ENCODE measurements around the gene CACYBP.
A peak's percentile ranks its signal among the peaks of the same experiment; 100 is the strongest.

Gene CACYBP

DNA sequence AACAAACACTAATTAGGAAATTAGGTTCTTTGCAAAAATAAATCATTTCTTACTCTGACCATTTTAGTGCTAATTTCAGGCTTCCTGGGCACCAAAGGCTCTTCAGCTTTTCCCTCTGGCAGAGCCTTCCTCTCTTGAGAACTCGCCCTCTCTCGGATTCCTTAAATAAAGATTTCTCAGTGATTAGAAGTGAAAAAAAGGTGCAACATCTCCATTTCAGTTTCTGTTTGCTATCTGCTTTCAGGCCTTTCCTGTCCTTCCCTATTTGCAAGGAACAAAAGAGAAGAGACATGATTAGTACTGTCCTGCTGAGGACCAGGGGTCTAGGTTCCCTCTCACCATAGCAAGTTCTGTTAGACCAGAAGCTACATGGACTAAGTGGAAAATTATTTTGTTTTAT lies 27.8 kb upstream of the CACYBP start:
- H3K4me1 ChIP-seq (ENCODE audit: control insufficient read depth, insufficient read depth, low read length, poor library complexity, severe bottlenecking) = peaks cover 37% of the 10 kb centered on the region
- H3K9me3 ChIP-seq (ENCODE audit: control insufficient read depth, low read length) = no peaks in the 10 kb centered on the region
- H3K36me3 ChIP-seq (ENCODE audit: control insufficient read depth, insufficient read depth, low read length) = peaks cover 15% of the 10 kb centered on the region
- no peak overlapping the region for H3K4me3 ChIP-seq (ENCODE audit: insufficient read depth, low read depth, low read length, poor library complexity, severe bottlenecking)
- DNase-seq = no peak
- H3K27ac ChIP-seq (ENCODE audit: insufficient read depth, low read length, poor library complexity, severe bottlenecking) = no peak overlapping the region
- no peaks in the 10 kb centered on the region for H3K27me3 ChIP-seq (replicated peaks; ENCODE audit: control insufficient read depth, insufficient read depth, low read length, poor library complexity, severe bottlenecking)

DNA sequence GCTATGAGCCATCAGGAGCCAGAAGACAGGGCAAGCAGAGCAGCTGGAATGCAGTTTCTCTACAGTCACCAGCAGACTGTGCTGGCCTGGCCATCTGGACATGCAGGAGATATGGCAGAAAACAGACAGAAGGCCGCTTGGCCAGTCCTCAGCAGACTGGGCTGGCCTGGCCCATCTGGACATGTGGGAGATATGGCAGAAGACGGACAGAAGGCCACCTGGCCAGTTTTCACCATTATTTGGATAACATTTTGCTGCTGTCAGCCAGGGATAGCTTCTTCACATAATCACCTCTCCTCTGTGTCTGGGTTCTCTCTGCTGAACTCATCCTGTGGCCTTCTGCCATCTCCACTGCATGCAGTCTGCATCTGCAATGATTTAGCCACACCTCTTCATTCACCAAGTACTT lies 25.0 kb upstream of the CACYBP start:
- Histone ChIP-seq H3K36me3 (ENCODE audit: control insufficient read depth, insufficient read depth, low read length) (peaks cover 19% of the 10 kb centered on the region), H3K9me3 (ENCODE audit: control insufficient read depth, low read length) (no peaks in the 10 kb centered on the region), H3K4me1 (ENCODE audit: control insufficient read depth, insufficient read depth, low read length, poor library complexity, severe bottlenecking) (peaks cover 18% of the 10 kb centered on the region), H3K27ac (ENCODE audit: insufficient read depth, low read length, poor library complexity, severe bottlenecking) (no peak overlapping the region), H3K4me3 (ENCODE audit: insufficient read depth, low read depth, low read length, poor library complexity, severe bottlenecking) (no peak overlapping the region), H3K27me3 (replicated peaks; ENCODE audit: control insufficient read depth, insufficient read depth, low read length, poor library complexity, severe bottlenecking) (no peaks in the 10 kb centered on the region)
- no peak for DNase-seq

DNA sequence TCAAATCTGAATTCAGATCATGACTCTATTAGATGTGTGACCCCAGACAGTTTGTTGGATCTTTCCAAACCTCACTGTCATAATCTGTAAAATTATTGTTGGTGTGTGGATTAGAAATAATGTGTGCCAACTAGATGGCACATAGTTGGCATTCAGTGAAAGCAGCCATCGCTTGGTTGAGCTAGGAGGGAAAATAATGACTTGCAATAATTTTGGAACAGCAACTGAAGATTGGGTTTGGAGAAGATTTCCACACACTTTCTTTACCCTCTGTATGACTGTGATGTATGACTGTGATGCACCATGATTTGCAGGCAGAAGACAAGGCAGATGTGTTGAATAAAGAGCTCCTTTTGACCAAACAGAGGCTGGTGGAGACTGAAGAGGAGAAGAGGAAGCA lies 24.0 kb upstream of the CACYBP start:
- peaks cover 25% of the 10 kb centered on the region for H3K36me3 ChIP-seq (ENCODE audit: control insufficient read depth, insufficient read depth, low read length)
- no peak for DNase-seq
- H3K27me3 ChIP-seq (replicated peaks; ENCODE audit: control insufficient read depth, insufficient read depth, low read length, poor library complexity, severe bottlenecking) = no peaks in the 10 kb centered on the region
- H3K9me3 ChIP-seq (ENCODE audit: control insufficient read depth, low read length) = no peaks in the 10 kb centered on the region
- H3K27ac ChIP-seq (ENCODE audit: insufficient read depth, low read length, poor library complexity, severe bottlenecking) = no peak overlapping the region
- H3K4me1 ChIP-seq (ENCODE audit: control insufficient read depth, insufficient read depth, low read length, poor library complexity, severe bottlenecking) = peaks cover 10% of the 10 kb centered on the region
- no peak overlapping the region for H3K4me3 ChIP-seq (ENCODE audit: insufficient read depth, low read depth, low read length, poor library complexity, severe bottlenecking)

DNA sequence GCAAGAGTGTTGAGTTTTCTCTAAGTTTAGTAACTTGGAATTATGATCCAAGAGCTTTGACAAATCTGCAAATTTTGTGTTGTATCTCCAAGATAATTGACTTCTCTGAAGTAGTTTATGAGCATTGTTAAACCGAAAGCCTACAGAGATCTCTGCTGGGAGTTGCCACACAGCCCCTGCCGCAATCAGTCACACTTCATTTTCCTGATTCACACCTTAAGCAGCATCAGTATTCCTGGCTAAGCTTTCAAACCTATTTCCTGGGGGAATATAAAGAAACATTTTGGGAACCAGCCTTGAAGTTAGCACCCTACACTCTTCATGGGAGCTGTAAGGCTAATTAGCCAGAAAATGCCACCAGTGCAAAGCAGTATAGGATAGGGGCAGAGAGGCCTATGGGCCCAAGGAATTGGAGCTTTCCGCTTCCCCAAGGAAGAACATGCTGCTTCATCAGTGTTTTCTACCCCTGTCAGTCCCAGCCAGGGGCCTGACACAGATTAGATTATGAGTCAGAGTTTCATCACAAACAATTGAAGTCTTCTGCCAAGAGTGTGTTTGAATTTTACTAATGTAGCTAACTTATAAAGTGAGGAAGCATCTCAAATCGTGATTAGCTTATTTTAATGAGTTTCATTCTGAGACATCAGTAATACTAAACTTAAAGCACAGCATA lies 23.2 kb upstream of the CACYBP start:
- no peak overlapping the region for H3K4me3 ChIP-seq (ENCODE audit: insufficient read depth, low read depth, low read length, poor library complexity, severe bottlenecking)
- no peaks in the 10 kb centered on the region for H3K9me3 ChIP-seq (ENCODE audit: control insufficient read depth, low read length)
- no peaks in the 10 kb centered on the region for H3K27me3 ChIP-seq (replicated peaks; ENCODE audit: control insufficient read depth, insufficient read depth, low read length, poor library complexity, severe bottlenecking)
- DNase-seq = no peak
- H3K36me3 ChIP-seq (ENCODE audit: control insufficient read depth, insufficient read depth, low read length) = peaks cover 25% of the 10 kb centered on the region
- peaks cover 6% of the 10 kb centered on the region for H3K4me1 ChIP-seq (ENCODE audit: control insufficient read depth, insufficient read depth, low read length, poor library complexity, severe bottlenecking)
- no peak overlapping the region for H3K27ac ChIP-seq (ENCODE audit: insufficient read depth, low read length, poor library complexity, severe bottlenecking)

DNA sequence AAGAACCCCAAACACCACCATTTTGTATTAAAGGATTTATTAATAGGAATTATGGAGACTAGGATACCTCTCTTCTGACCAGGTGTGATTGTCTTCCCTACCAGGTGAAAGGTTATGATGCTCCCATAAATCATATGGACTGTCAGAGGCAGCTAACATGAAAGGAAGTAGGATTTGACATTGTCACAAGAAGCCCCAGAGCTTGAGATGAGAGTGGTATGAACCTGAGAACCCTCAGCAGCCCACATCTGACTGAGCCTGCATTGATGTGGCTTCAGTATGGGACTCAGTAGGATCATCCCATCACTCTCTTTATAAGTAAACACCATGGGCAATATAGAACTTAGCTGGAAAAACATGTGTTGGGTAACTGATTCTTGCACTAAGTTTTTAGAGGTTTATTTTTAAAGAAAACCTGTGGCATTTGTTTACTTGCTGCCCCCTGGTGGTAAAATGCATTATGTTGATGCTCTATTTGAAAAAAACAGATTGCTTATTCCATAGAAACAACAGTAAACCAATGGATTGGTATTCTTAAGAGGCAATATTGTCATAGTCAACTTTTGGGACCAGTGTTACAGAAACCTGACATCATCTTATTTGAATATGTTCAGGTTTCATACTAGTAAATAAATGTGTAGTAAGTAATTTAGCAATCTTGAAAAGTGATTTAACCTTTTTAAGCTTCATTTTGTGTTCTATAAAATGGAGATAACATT lies 16.6 kb upstream of the CACYBP start:
- no peaks in the 10 kb centered on the region for H3K4me1 ChIP-seq (ENCODE audit: control insufficient read depth, insufficient read depth, low read length, poor library complexity, severe bottlenecking)
- DNase-seq = peak in 1 of 3 donors; percentile 36
- no peak overlapping the region for H3K4me3 ChIP-seq (ENCODE audit: insufficient read depth, low read depth, low read length, poor library complexity, severe bottlenecking)
- no peaks in the 10 kb centered on the region for H3K9me3 ChIP-seq (ENCODE audit: control insufficient read depth, low read length)
- H3K27me3 ChIP-seq (replicated peaks; ENCODE audit: control insufficient read depth, insufficient read depth, low read length, poor library complexity, severe bottlenecking) = no peaks in the 10 kb centered on the region
- H3K36me3 ChIP-seq (ENCODE audit: control insufficient read depth, insufficient read depth, low read length) = peaks cover 24% of the 10 kb centered on the region
- no peak overlapping the region for H3K27ac ChIP-seq (ENCODE audit: insufficient read depth, low read length, poor library complexity, severe bottlenecking)

DNA sequence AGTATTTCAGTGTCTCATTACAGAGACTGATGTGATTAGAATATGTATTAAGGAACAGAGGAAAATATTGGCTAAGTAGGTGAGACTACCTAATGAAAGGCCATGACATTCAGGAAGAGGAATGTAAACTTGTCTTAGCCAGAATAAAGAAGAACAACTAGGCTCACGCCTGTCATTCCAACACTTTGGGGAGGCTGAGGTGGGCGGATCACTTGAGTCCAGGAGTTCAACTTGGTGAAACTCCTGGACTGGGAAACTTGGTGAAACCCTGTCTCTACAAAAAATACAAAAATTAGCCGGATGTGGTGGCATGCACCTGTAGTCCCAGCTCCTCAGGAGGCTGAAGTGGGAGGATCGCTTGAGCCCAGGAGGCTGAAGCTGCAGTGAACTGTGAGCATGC lies 14.8 kb upstream of the CACYBP start:
- Histone ChIP-seq H3K27ac (ENCODE audit: insufficient read depth, low read length, poor library complexity, severe bottlenecking) (no peak overlapping the region), H3K4me1 (ENCODE audit: control insufficient read depth, insufficient read depth, low read length, poor library complexity, severe bottlenecking) (no peaks in the 10 kb centered on the region), H3K9me3 (ENCODE audit: control insufficient read depth, low read length) (no peaks in the 10 kb centered on the region), H3K27me3 (replicated peaks; ENCODE audit: control insufficient read depth, insufficient read depth, low read length, poor library complexity, severe bottlenecking) (no peaks in the 10 kb centered on the region), H3K4me3 (ENCODE audit: insufficient read depth, low read depth, low read length, poor library complexity, severe bottlenecking) (no peak overlapping the region), H3K36me3 (ENCODE audit: control insufficient read depth, insufficient read depth, low read length) (peaks cover 24% of the 10 kb centered on the region)
- DNase-seq = no peak

DNA sequence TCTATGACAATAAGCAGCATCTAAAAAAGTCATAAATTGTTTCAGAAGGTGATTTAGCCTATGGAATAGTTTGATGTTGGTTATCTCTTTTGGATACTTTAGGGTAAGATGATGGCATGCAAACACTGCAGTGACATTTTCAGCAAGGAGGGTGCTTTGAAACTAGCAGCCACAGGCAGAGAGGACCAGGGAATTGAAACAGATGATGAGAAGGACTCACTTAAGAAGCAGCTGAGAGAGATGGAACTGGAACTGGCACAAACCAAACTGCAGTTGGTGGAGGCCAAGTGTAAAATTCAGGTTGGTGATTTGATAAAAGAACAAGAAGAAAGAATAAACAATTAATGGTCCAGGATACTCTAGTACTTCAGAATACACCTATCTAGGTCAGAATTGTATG lies 11.2 kb upstream of the CACYBP start:
- Histone ChIP-seq H3K27me3 (replicated peaks; ENCODE audit: control insufficient read depth, insufficient read depth, low read length, poor library complexity, severe bottlenecking) (no peaks in the 10 kb centered on the region), H3K4me1 (ENCODE audit: control insufficient read depth, insufficient read depth, low read length, poor library complexity, severe bottlenecking) (peaks cover 3% of the 10 kb centered on the region), H3K9me3 (ENCODE audit: control insufficient read depth, low read length) (no peaks in the 10 kb centered on the region), H3K36me3 (ENCODE audit: control insufficient read depth, insufficient read depth, low read length) (no peaks in the 10 kb centered on the region), H3K4me3 (ENCODE audit: insufficient read depth, low read depth, low read length, poor library complexity, severe bottlenecking) (no peak overlapping the region), H3K27ac (ENCODE audit: insufficient read depth, low read length, poor library complexity, severe bottlenecking) (no peak overlapping the region)
- DNase-seq = no peak

DNA sequence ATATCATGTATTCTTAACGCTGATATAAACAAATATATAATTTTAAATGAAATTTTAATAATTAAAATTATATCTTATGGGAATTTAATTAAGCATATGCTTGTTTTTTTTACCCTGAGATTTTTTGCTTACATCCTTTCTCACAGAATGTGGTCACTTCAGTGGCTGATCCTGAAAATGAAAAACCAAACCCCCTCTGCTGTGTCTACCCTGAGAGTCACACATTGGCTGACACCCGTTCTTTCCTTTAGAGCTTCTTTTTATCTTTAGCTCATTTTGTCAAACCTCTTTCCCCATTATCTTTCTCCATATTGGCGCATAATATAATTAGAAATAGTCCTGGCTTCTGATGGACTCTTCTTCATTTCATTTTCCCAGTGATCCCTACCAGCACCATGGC lies 10.8 kb upstream of the CACYBP start:
- H3K27ac ChIP-seq (ENCODE audit: insufficient read depth, low read length, poor library complexity, severe bottlenecking) = no peak overlapping the region
- no peaks in the 10 kb centered on the region for H3K27me3 ChIP-seq (replicated peaks; ENCODE audit: control insufficient read depth, insufficient read depth, low read length, poor library complexity, severe bottlenecking)
- no peak for DNase-seq
- H3K36me3 ChIP-seq (ENCODE audit: control insufficient read depth, insufficient read depth, low read length) = no peaks in the 10 kb centered on the region
- H3K4me3 ChIP-seq (ENCODE audit: insufficient read depth, low read depth, low read length, poor library complexity, severe bottlenecking) = no peak overlapping the region
- H3K9me3 ChIP-seq (ENCODE audit: control insufficient read depth, low read length) = no peaks in the 10 kb centered on the region
- H3K4me1 ChIP-seq (ENCODE audit: control insufficient read depth, insufficient read depth, low read length, poor library complexity, severe bottlenecking) = peaks cover 3% of the 10 kb centered on the region

DNA sequence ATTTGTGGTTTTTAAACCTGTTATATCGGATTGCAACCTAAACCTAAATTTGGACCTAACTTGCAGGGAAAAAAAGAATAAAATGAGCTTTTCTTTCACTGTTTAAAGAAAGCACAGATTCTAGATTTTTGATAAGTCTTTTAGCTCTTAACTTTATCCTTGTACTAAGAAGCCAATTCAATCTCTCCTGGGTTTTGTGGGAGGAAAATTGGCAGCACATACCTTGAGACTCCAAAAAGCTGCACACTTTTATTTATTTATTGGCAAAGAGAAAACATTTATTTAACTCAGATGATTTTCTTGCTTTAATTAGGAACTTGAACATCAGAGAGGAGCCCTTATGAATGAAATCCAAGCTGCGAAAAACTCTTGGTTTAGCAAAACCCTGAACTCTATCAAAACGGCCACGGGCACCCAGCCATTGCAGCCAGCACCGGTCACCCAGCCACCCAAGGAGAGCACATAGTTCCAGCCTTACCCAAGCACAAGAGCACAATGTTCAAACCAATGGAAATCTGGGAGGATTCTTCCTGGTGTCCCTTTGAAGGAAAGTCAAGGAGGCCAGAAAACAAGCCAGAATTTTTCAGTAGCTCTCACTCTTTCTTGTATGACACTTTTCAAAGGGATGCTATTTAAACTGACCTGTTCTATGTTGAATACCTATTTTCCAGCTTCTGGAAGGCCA lies 10.1 kb upstream of the CACYBP start:
- no peak for DNase-seq
- no peaks in the 10 kb centered on the region for H3K27me3 ChIP-seq (replicated peaks; ENCODE audit: control insufficient read depth, insufficient read depth, low read length, poor library complexity, severe bottlenecking)
- H3K4me3 ChIP-seq (ENCODE audit: insufficient read depth, low read depth, low read length, poor library complexity, severe bottlenecking) = peak overlapping the region; percentile 50
- H3K9me3 ChIP-seq (ENCODE audit: control insufficient read depth, low read length) = no peaks in the 10 kb centered on the region
- H3K36me3 ChIP-seq (ENCODE audit: control insufficient read depth, insufficient read depth, low read length) = no peaks in the 10 kb centered on the region
- H3K27ac ChIP-seq (ENCODE audit: insufficient read depth, low read length, poor library complexity, severe bottlenecking) = peak overlapping the region; percentile 75
- peaks cover 3% of the 10 kb centered on the region for H3K4me1 ChIP-seq (ENCODE audit: control insufficient read depth, insufficient read depth, low read length, poor library complexity, severe bottlenecking)

DNA sequence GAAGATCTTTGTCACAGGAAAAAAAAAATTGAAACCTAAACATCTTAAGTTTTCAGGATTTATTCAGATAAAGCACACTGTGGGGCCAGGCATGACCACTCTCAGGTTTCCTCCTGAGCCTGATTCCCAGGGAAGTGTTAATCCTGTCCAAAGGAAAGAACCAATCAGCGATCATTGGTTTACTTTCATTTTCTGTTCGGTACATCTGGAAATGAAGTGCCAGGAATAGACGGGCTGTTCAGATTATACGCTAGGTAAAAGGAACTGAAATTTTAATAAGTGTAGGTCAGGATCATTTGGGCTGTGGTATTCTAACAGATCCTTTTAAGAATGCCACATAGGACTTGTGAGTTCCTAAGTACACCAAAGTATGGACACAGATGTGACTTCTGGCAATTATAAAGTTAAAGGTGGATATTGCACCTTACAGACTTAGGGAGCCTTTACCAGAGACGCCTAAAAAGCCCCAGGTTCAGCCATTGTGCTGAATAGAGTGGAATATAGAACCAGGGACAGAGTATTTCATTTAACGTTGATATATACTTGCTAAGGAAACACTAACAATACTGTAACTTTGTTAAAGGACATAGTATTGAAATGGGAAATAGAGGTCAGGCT lies 9.3 kb upstream of the CACYBP start:
- H3K36me3 ChIP-seq (ENCODE audit: control insufficient read depth, insufficient read depth, low read length) = no peaks in the 10 kb centered on the region
- H3K9me3 ChIP-seq (ENCODE audit: control insufficient read depth, low read length) = no peaks in the 10 kb centered on the region
- H3K4me3 ChIP-seq (ENCODE audit: insufficient read depth, low read depth, low read length, poor library complexity, severe bottlenecking) = peak overlapping the region; percentile 50
- DNase-seq = no peak
- peak overlapping the region; percentile 75 for H3K27ac ChIP-seq (ENCODE audit: insufficient read depth, low read length, poor library complexity, severe bottlenecking)
- peaks cover 3% of the 10 kb centered on the region for H3K4me1 ChIP-seq (ENCODE audit: control insufficient read depth, insufficient read depth, low read length, poor library complexity, severe bottlenecking)
- H3K27me3 ChIP-seq (replicated peaks; ENCODE audit: control insufficient read depth, insufficient read depth, low read length, poor library complexity, severe bottlenecking) = no peaks in the 10 kb centered on the region

Data from effector memory CD4-positive, alpha-beta T cell (primary cell).